ENCODE measurements around the gene PEX11G.
"Not testable (repeated sequence)": the region's sequence is repeated elsewhere in the genome, so short reads cannot be mapped to it uniquely, and the experiment has no call there.

The PEX11G gene

DNA sequence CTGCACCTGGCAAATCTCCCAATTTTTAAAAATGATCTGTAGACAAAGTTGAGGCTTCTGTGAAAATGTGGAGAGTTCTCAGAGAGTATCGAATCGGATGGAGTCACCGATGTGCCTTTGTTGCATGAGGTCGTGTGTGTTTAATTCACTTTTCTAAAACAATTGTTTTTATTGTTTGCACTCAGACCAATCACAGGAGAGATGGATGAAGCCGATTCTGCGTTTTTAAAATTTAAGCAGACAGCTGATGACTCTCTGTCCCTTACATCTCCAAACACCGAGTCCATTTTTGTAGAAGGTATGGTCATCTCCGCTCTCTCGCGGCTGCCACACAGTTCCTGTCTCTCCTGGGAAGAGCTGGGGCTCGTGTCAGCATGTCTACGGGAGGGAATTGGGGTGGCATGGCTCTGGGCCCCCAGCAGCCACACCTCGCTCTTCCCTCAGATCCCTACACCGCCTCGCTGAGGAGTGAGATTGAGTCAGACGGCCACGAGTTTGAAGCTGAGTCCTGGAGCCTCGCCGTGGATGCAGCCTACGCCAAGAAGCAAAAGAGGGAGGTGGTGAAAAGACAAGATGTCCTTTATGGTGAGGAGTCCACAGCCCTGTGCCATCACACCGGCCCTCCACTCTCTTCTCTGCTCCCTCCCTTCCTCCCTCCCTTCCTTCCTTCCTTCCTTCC lies 47.2 kb downstream of the PEX11G start:
- peak in 12 of 56 donors; percentile 6 to 37 (median 16) for DNase-seq

- no peak for DNase-seq
Observed at GRCh38 chr19:7440188-7440975, 48.5 kb downstream of the PEX11G start.

GRCh38 chr19:7435586-7435985 lies 53.2 kb downstream of the PEX11G start:
- DNase-seq, result no peak

GRCh38 chr19:7434391-7434790 lies 54.4 kb downstream of the PEX11G start:
- no peak for DNase-seq

DNA sequence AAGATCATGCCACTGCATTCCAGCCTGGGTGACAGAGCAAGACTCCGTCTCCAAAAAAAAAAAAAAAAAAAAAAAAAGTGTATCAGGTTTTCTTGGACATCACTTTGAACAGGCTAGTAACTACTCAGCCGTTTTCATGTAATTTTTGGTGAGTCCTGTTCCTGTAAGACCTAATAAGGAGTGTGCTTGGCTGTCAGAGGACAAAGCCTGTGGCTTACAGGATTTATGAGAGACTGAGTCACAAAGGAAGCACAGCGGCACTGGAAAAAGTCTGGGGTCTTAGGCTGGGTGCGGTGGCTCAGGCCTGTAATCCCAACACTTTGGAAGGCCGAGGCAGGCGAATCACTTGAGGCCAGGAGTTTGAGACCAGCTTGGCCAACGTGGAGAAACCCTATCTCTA lies 55.4 kb downstream of the PEX11G start:
- not testable (repeated sequence) for DNase-seq

- no peak for DNase-seq
Observed at GRCh38 chr19:7429638-7430282, 59.1 kb downstream of the PEX11G start.

GRCh38 chr19:7428651-7429113 lies 60.2 kb downstream of the PEX11G start:
- DNase-seq, result no peak

GRCh38 chr19:7427944-7428343 lies 60.9 kb downstream of the PEX11G start:
- DNase-seq, result no peak

DNA sequence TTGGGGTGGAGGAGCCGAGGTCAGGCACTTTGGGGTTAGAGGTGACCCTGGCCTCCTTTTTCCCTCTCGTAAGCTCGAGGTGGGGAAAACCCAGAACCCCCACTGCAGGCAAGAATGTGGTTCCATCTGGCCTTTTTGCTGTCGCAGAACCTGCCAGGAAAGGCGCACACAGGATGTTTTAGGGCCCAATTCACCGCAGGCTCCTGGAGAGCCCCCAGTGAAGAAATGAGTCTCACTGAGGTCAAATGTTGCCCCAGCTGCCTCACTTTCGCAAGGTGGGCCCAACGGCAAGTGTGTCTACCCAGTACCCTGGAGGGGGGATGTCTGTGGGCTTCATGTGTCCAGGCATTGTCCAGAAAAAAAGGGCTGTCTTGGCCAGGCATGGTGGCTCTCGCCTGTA lies 61.8 kb downstream of the PEX11G start:
- DNase-seq, result no peak
